Tibial artery (tissue), 4 donors: Measurements from ENCODE around the gene MACROH2A1.

Experiments used
- DNase-seq, 2 donors: peaks; one replicate each; pipeline ENCODE4 v3.0.0-alpha.2; 2019
- H3K27ac ChIP-seq, 2 donors: fragments of 200-600 bp; sonication (generic) in 1 of 2; 1 replicate in 1 of 2; 2 replicates in 1 of 2; pipeline ENCODE4 v1.5.1; 2018 to 2019; ENCODE audit warnings: mild to moderate bottlenecking in 1 of 2
- H3K27me3 ChIP-seq, 2 donors: fragments of 200-600 bp; sonication (generic) in 1 of 2; one replicate each; pipeline versions ENCODE4 v1.5.1 to v1.6.0; 2016 to 2019
- H3K36me3 ChIP-seq, 3 donors: fragments of 200-600 bp; sonication (generic) in 2 of 3; one replicate each; pipeline ENCODE4 v1.5.1; 2016 to 2019; ENCODE audit warnings: mild to moderate bottlenecking in 2 of 3
- H3K4me1 ChIP-seq, 4 donors: fragments of 200-600 bp; sonication (generic) in 2 of 4; 1 replicate in 3 of 4; 2 replicates in 1 of 4; pipeline ENCODE4 v1.5.1; 2016 to 2019
- H3K4me3 ChIP-seq, 2 donors: fragments of 200-600 bp; sonication (generic) in 1 of 2; 1 replicate in 1 of 2; 2 replicates in 1 of 2; pipeline ENCODE4 v1.5.1; 2018 to 2019; ENCODE audit warnings: mild to moderate bottlenecking in 2 of 2
- H3K9me3 ChIP-seq, 3 donors: fragments of 200-600 bp; sonication (generic) in 1 of 3; one replicate each; pipeline ENCODE4 v1.5.1; 2016 to 2019
- intact Hi-C: fragments of 100-400 bp; cut with DNase I; formaldehyde crosslinking; loops from one replicate; pipeline ENCODE4 v1.15.0; 2023; ENCODE audit warnings: low total_unique reads
- TF ChIP-seq, protein P1 (sequence below), 2 experiments: fragments of 200-600 bp in 1 of 2; fragments of 450-650 bp in 1 of 2; IDR thresholded peaks; one replicate each; pipeline ENCODE4 v1.5.1; 2017 to 2019; ENCODE audit warnings: antibody characterized with exemption in 2 of 2, mild to moderate bottlenecking in 1 of 2, moderate library complexity in 1 of 2

The MACROH2A1 gene

DNA sequence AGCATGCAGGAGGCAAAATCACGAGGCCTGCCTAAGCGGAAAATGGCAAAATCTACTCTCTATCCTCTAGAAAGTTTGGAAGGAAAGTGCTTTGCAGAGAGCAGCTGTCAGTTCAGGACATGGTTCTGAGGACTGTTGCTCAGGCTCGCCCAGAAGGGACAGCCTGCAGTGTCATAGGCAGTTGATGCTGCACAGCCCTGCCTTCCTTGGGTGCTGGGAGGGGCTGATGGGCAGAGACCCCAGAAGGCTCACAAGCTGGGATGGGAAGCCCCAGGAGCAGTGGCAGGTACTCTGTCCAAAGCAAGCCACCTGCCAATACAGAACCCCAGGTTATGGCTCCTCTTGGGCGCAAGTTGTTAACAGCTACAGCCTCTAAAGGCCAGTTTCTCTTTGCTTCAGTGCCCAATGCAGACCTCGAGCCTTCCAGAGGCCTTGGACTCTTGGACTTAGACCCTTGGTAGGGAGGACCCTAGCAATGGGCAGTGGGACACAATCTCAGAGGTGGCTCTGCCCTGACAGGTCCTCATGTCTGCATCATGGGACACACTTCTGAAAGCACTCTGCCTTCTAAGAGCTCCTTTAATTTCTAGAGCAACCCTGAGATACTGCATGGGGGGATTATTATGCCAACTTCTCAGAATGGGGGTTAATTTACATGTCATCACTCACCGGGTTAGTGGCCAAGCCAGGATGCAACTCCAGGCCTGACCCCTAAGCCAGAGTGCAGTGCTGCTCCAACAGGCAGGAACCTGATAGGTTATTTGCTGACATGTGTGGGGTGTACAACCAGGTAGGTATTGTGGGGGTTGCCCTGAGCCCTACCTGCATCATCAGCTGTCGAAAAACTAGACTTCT is 57.1 kb downstream of the MACROH2A1 start:
- Histone ChIP-seq H3K9me3 (no peaks in the 10 kb centered on the region), H3K4me1 (no peaks in the 10 kb centered on the region), H3K36me3 (peaks cover 50 to 85% (median 83%) of the 10 kb centered on the region in 3 donors), H3K27ac (no peak overlapping the region), H3K4me3 (no peak overlapping the region), H3K27me3 (no peaks in the 10 kb centered on the region)
- TF ChIP-seq, protein P1, sequence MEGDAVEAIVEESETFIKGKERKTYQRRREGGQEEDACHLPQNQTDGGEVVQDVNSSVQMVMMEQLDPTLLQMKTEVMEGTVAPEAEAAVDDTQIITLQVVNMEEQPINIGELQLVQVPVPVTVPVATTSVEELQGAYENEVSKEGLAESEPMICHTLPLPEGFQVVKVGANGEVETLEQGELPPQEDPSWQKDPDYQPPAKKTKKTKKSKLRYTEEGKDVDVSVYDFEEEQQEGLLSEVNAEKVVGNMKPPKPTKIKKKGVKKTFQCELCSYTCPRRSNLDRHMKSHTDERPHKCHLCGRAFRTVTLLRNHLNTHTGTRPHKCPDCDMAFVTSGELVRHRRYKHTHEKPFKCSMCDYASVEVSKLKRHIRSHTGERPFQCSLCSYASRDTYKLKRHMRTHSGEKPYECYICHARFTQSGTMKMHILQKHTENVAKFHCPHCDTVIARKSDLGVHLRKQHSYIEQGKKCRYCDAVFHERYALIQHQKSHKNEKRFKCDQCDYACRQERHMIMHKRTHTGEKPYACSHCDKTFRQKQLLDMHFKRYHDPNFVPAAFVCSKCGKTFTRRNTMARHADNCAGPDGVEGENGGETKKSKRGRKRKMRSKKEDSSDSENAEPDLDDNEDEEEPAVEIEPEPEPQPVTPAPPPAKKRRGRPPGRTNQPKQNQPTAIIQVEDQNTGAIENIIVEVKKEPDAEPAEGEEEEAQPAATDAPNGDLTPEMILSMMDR (IDR thresholded peaks at IDR 0.05): no peak
- peak in 1 of 2 donors; percentile 44 for DNase-seq
- intact Hi-C loops: no loop called here

DNA sequence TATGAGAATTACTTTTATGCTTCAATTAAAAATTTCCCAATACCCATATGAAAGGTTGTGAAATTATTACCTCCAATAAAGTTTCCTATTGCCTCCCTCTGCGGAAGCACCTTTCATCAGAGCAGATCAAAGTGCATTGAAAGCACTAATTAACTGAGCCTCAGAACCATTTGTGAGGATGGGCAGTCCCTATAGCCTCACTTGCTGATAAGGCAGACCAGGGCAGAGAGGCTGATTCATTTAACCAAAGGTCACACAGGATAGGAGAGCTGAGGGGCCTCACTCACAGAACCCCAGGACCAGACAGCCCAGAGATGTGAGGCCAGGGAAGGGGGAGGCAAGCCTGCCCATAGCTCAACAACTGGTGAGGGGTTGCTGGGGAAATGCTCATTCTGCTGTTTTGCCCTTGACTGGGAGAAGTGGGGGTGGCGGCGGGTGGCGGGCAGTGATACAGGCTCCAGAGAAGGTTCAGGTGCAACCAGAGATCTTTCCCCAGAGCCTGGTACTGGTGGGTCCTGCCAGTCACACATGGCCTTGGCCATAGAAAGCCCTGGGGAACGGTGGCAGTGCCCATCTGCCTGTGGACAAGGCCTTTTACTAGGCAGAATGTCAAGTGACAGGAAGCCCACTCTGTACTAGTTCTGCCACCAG is 57.9 kb downstream of the MACROH2A1 start:
- no peaks in the 10 kb centered on the region for H3K27me3 ChIP-seq
- no peak overlapping the region for H3K4me3 ChIP-seq
- DNase-seq: peak in 1 of 2 donors; percentile 44
- H3K36me3 ChIP-seq: peaks cover 50 to 91% (median 88%) of the 10 kb centered on the region in 3 donors
- no peak overlapping the region for H3K27ac ChIP-seq
- no peaks in the 10 kb centered on the region for H3K4me1 ChIP-seq
- intact Hi-C loops: no loop called here
- TF ChIP-seq, protein P1 (IDR thresholded peaks at IDR 0.05): no peak
- H3K9me3 ChIP-seq: no peaks in the 10 kb centered on the region

DNA sequence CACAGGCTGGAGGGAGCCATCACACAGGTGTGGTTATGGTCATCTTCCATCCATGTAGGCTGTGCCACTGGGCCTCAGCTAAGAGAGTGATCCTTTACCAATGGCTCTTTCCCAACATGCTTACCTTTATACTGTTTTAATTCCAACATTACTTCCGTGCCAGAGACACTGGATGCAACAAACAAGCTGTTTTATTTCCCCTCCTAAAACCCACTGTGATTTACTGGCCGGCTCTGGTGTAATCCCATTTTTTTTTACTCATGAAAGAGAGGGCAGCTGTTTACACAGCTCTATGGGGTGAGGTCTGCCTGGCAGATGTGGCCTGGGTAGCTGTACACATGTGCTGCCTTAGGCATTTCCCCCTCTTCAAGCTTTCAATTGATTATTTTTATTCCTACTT is 58.5 kb downstream of the MACROH2A1 start:
- no peak overlapping the region for H3K4me3 ChIP-seq
- no peaks in the 10 kb centered on the region for H3K27me3 ChIP-seq
- DNase-seq: peak in 1 of 2 donors; percentile 5
- peaks cover 0 to 5% (median 0%) of the 10 kb centered on the region in 4 donors for H3K4me1 ChIP-seq
- intact Hi-C loops: no loop called here
- H3K9me3 ChIP-seq: no peaks in the 10 kb centered on the region
- H3K36me3 ChIP-seq: peaks cover 50 to 93% (median 92%) of the 10 kb centered on the region in 3 donors
- TF ChIP-seq, protein P1 (IDR thresholded peaks at IDR 0.05): no peak
- H3K27ac ChIP-seq: no peak overlapping the region

DNA sequence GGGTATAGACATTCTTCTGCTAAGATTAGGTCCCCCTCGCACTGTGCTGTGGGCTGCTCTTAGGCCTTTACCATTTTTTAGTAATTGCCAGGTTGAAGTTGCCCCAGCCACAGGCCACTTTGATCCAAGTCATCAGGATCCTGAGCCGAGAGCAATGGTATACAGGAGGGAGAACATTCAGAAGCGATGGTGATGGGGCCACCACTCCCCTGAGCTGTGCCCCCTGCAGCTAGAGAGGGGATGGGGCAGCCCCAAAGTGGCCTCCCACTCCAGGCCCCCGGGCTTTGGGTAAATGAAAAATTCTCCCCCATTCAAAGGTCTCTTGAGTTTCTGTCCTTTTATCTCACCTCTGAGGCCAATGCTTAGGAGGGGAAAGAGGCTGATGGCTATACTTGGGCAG is 59.4 kb downstream of the MACROH2A1 start:
- Histone ChIP-seq H3K27me3 (no peaks in the 10 kb centered on the region), H3K36me3 (peaks cover 40 to 97% (median 84%) of the 10 kb centered on the region in 3 donors), H3K4me3 (no peak overlapping the region), H3K9me3 (no peaks in the 10 kb centered on the region), H3K27ac (no peak overlapping the region), H3K4me1 (peaks cover 0 to 7% (median 0%) of the 10 kb centered on the region in 4 donors)
- TF ChIP-seq, protein P1 (IDR thresholded peaks at IDR 0.05): no peak
- peak in 1 of 2 donors; percentile 6 for DNase-seq
- intact Hi-C loops: no loop called here

DNA sequence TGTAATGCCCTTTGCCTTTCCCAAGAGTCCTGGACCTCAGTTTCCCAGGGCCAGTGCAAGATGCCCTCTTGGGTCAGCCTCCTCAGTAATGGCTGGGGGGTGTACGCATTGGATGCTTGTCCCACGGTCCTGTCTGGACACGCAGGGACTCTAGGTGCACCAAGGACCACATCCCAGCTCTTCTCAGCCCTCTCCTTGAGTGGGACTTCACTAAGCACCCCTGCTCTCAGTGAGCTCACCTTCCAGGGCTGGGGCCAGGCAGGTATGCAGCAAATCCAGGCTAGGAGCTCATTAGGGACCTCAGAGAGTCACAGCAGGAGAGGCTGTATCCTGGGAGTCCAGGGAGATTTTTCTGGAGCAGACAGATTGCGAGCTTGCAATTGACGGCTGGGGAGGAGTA is 59.8 kb downstream of the MACROH2A1 start:
- DNase-seq: peak in 1 of 2 donors; percentile 43
- Histone ChIP-seq H3K36me3 (peaks cover 40 to 95% (median 79%) of the 10 kb centered on the region in 3 donors), H3K4me3 (no peak overlapping the region), H3K9me3 (no peaks in the 10 kb centered on the region), H3K4me1 (peaks cover 0 to 7% (median 0%) of the 10 kb centered on the region in 4 donors), H3K27ac (no peak overlapping the region), H3K27me3 (no peaks in the 10 kb centered on the region)
- intact Hi-C loops: no loop called here
- TF ChIP-seq, protein P1 (IDR thresholded peaks at IDR 0.05): no peak
